ENCODE results near the gene GRIK4.

GRIK4 gene

GRCh38 chr11:120627327-120628163 lies 116.0 kb downstream of the GRIK4 start:
- no peak for TF ChIP-seq POLR2AphosphoS5 (IDR thresholded peaks at IDR 0.05; ENCODE audit: low read depth, low read length)
- no peak for TF ChIP-seq SIN3A (IDR thresholded peaks at IDR 0.05; ENCODE audit: borderline replicate concordance, insufficient read depth, low read length)
- TF ChIP-seq REST (IDR thresholded peaks at IDR 0.05; ENCODE audit: insufficient read depth in 1 of 2, low read depth in 2 of 2, low read length in 2 of 2) = no peak
- TF ChIP-seq TAF1 (IDR thresholded peaks at IDR 0.05; ENCODE audit: borderline replicate concordance, insufficient read depth, low read length) = no peak
- TF ChIP-seq FOXP2 (optimal IDR thresholded peaks at IDR 0.05; ENCODE audit: borderline replicate concordance, extremely low read depth, extremely low read length, insufficient read depth) = no peak

- TF ChIP-seq TAF1 (IDR thresholded peaks at IDR 0.05; ENCODE audit: borderline replicate concordance, insufficient read depth, low read length) (no peak), FOXP2 (optimal IDR thresholded peaks at IDR 0.05; ENCODE audit: borderline replicate concordance, extremely low read depth, extremely low read length, insufficient read depth) (no peak), SIN3A (IDR thresholded peaks at IDR 0.05; ENCODE audit: borderline replicate concordance, insufficient read depth, low read length) (no peak), POLR2AphosphoS5 (IDR thresholded peaks at IDR 0.05; ENCODE audit: low read depth, low read length) (no peak), REST (IDR thresholded peaks at IDR 0.05; ENCODE audit: insufficient read depth in 1 of 2, low read depth in 2 of 2, low read length in 2 of 2) (no peak)
Measured at GRCh38 chr11:120629407-120630080, 118.0 kb downstream of the GRIK4 start.

- no peak for TF ChIP-seq POLR2AphosphoS5 (IDR thresholded peaks at IDR 0.05; ENCODE audit: low read depth, low read length)
- TF ChIP-seq REST (IDR thresholded peaks at IDR 0.05; ENCODE audit: insufficient read depth in 1 of 2, low read depth in 2 of 2, low read length in 2 of 2) = no peak
- TF ChIP-seq FOXP2 (optimal IDR thresholded peaks at IDR 0.05; ENCODE audit: borderline replicate concordance, extremely low read depth, extremely low read length, insufficient read depth) = no peak
- no peak for TF ChIP-seq TAF1 (IDR thresholded peaks at IDR 0.05; ENCODE audit: borderline replicate concordance, insufficient read depth, low read length)
- TF ChIP-seq SIN3A (IDR thresholded peaks at IDR 0.05; ENCODE audit: borderline replicate concordance, insufficient read depth, low read length) = no peak
Measured at GRCh38 chr11:120630122-120630521, 118.6 kb downstream of the GRIK4 start.

GRCh38 chr11:120632579-120632978 lies 121.0 kb downstream of the GRIK4 start:
- TF ChIP-seq SIN3A (IDR thresholded peaks at IDR 0.05; ENCODE audit: borderline replicate concordance, insufficient read depth, low read length) (no peak), TAF1 (IDR thresholded peaks at IDR 0.05; ENCODE audit: borderline replicate concordance, insufficient read depth, low read length) (no peak), FOXP2 (optimal IDR thresholded peaks at IDR 0.05; ENCODE audit: borderline replicate concordance, extremely low read depth, extremely low read length, insufficient read depth) (no peak), POLR2AphosphoS5 (IDR thresholded peaks at IDR 0.05; ENCODE audit: low read depth, low read length) (no peak), REST (IDR thresholded peaks at IDR 0.05; ENCODE audit: insufficient read depth in 1 of 2, low read depth in 2 of 2, low read length in 2 of 2) (no peak)

Measured in PFSK-1 (cell line).